Stimulated activated CD8-positive, alpha-beta memory T cell treated with anti-CD3 and anti-CD28 coated beads, Interleukin-15, amount 100 ng/mL, for 48 hours (primary cell): ENCODE results near the gene BAG3.

Source experiments
- DNase-seq, 2 donors: peaks; one replicate each; pipeline ENCODE4 v3.0.0-alpha.2; 2020; ENCODE audit warnings: low read depth in 2 of 2

BAG3 gene

GRCh38 chr10:119726676-119727261, 75.6 kb downstream of the BAG3 start:
- DNase-seq, result no peak
